HG03135 (cell line): ENCODE measurements around the gene TM6SF1.
"Not testable (repeated sequence)": the region's sequence is repeated elsewhere in the genome, so short reads cannot be mapped to it uniquely, and the experiment has no call there.

Source experiments
- ATAC-seq: cut with Tn5 transposase; IDR thresholded peaks from one replicate; pipeline ENCODE4 v1.9.1; 2021; ENCODE audit warnings: mild to moderate bottlenecking, moderate library complexity; ENCODE audit not compliant: unreplicated experiment

Gene TM6SF1

DNA sequence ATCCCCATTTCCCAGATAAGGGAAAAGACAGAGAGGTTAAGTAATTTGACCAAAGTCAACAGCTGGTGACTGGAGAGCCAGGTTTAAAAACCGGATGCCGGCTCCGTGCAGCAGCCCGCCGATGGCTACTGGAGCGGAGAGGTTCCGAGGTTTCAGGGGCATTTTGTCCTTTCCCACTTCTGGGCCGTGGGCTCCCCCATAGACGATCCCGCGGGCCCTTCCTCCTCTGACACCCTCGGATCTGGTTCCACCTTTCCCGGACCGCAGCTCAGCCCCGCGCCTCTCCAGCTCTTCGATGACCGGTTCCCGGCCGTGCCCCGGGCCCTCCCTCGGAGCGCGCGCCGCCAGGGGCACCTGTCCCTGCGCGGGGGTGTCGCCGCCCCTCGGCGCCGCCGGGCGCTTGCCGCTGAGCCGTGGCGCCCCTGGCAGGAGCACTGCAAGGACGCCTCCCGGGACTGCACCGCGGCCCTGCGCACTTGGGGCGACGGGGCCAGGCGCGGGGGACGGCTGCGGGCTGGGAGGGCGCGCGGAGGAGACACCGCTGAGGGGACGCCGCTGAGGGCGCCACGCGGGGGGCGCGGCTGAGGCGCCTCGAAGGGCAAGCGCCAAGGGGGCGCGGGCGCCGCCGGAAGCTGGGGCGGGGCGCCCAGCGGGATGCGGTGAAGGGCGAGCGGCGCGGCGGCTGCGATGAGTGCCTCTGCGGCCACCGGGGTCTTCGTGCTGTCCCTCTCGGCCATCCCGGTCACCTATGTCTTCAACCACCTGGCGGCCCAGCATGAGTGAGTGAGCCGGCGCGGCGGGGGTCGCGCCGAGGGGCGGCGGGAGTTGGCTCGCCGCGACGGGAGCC lies at the start of gene TM6SF1:
Gene TM6SF1, plus strand, starts transcription at position 652 of the 847 bp plus-strand sequence. Its CDS starts 36 bp downstream, at position 688.
- ATAC-seq, result no peak

DNA sequence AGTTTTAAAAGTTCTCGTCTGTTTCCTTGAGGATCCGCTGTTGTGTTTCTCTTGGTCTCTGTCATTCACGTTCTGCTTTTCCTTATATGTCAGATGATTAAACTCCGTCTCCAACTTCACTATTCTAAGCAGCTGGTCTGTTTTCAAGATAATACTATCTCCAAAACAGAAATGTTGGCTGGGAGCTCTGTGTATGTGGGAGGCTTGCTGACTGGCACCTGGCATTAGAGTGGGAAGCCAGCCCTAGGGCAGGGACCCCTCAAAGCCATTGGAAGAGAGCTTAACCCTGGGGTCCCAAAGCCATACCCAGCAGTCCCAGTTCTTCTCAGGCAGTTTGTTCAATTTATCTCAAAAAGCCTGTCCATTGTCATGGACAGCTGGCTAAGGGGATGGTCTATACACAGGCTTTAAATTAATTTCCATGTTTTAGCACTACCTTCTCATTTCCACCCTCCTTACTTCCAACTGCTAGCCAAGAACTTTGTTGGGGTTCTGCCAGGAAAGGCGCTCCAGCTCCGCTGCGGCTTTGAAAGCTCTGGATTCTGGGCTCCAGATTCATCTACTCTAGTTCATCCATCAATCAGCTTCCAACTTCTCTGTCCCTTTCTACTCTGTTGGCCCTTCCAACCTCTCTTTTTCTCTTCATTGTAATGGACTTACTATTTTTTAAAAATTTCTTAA lies 49.6 kb upstream of the TM6SF1 start:
- ATAC-seq, result no peak

DNA sequence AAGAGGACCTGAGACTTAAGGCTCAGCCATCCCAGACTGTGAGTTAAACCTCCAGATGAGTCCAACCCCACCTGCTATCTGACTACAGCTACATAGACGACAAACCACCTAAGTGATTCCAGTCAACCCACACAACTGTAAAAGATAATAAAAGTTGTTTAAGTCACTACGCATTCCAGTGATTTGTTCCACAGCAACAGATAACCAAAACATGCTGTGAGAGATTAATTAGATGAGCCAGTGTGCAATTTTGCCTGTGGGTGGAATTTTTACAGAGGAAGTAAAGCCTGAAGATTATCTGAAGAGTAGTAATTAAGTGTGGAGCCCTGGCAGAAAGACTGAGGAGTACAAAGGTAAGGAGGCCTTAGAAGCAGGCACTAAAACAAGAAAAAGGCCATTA lies 45.8 kb upstream of the TM6SF1 start:
- ATAC-seq, result no peak

- no peak for ATAC-seq
Measured at GRCh38 chr15:83062768-83063180, 44.7 kb upstream of the TM6SF1 start.

- no peak for ATAC-seq
Measured at GRCh38 chr15:83063551-83063950, 43.9 kb upstream of the TM6SF1 start.

- no peak for ATAC-seq
Measured at GRCh38 chr15:83064859-83065258, 42.6 kb upstream of the TM6SF1 start.

DNA sequence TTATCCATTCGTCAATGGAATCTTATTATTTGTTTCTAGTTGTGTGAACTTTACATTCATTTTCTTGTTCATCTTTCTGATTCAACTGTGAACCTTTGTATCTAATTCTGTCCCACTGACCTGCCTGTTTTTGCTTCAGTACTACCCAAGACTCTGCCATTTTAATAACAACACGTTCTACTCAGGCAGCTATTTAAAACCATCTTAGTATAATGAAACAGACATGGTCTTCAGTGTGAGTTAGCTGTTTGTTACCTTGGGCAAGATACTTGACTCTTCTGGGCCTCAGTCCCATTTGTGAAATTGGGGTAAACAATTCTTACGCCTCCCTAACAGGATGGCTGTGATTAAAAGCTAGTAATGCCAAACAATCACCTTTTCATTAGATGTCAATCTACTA lies 42.0 kb upstream of the TM6SF1 start:
- no peak for ATAC-seq

DNA sequence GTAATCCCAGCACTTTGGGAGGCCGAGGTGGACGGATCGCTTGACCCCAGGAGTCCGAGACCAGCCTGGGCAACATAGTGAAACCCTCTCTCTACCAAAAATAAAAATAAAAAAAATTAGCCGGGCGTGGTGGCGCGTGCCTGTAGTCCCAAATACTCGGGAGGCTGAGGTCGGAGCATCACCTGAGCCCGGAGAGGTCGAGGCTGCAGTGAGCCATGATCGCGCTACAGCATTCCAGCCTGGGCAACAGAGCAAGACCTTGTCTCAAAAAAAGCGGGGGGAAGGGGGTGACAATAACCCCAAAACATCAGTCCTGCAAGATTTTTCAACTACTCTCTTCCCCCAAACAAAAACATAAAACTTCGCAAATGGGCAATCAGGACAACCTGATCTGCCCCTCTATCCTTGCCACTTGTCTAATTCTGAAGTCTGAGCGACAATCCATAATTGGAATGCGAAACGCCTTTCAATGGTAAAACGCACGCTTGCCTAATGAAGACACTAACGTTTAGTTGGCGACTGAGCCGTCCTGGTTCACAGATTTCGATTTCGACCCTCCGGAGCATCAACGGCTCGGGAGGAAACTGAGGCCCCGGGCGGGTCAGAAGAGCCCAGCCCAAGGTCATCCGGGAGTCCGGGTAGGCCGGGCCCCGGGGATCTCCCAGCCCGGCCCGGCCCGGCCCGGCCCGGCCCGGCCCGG lies 41.3 kb upstream of the TM6SF1 start:
- no peak for ATAC-seq

DNA sequence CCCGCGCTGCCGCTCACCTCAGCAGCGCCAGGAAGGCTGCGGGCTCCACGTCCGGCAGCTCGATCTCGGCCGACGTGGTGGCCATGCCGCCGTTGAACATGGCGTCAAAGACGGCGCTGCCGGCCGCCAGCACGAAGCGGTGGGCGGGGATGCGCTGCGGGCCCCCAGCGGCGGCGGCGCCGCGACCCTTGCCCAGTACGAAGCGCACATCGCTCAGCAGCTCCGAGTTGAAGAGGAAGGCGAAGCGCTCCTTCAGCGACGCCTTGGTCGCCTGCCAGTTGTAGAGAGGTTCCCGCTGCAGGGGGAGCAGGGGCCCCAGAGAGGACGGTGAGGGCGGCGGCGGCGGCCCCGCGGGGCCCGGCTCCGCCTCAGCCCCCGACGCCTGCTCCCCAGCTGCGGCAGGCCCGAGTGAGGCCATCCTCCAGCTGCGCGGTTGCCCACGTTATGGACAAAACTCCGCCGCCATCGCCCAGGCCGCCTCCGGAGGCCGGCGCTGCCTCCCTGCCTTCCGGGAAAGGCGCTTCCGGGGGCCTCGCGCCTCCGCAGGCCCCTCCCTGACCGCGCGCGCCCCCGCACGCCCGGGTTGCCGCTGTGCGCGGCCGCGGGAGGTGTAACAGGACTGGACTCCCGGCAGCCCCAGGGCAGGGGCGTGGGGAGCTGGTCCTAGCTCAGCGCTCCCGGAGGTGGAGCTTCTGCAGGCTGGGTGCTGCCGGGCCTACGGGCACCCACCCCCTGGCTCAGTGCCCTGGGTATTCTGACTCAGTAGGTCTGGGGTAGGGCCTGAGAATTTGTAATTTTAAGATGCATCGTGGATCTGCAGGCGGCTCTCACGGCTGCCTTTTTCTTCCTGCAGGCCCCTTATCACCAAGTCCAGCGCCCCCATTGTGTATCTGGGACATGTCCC lies 40.5 kb upstream of the TM6SF1 start, which contains the start of gene BTBD1:
Gene BTBD1, minus strand, starts transcription at position 519 of the 904 bp plus-strand sequence. Its CDS starts 101 bp downstream, at position 418.
- ATAC-seq, result peak; percentile 79

DNA sequence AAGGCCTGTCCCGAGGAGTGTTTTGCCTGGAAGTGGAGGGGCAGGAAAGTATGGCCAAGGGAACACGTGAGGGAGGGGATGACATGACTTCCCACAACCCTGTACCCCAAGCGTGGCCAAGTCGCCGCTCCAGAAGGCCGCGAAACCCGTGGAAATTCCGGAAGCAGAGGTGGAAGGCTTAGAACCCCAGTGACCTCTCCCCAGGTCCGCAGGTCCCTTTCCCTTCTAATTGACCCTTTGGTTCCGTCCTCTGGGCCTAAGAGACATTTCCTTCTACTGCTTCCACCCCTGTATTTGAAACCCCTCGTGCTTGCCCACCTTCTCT lies 39.8 kb upstream of the TM6SF1 start:
- no peak for ATAC-seq

DNA sequence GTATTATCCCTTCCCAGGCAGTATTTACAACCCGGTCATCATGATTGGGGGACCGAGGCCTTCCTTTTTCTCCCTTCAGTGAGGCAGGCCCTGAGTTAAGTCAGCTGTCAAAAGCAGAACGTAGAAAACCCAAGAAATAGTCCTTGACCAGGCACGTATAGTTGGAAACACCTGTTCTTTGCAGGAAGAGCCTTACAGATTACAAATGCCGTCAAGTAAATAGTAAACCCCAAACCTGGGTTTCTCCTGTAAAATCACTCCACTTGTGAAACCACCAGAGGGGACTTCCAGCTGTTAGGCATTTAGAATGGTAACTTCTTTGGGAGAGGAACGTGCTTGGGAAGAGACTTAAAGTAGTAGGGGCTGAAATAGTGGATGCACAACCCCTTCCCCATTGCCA lies 39.4 kb upstream of the TM6SF1 start:
- ATAC-seq, result no peak

- ATAC-seq, result not testable (repeated sequence)
Measured at GRCh38 chr15:83069211-83069642, 38.2 kb upstream of the TM6SF1 start.

- no peak for ATAC-seq
Measured at GRCh38 chr15:83077491-83078230, 29.8 kb upstream of the TM6SF1 start.

- no peak for ATAC-seq
Measured at GRCh38 chr15:83078712-83079111, 28.7 kb upstream of the TM6SF1 start.

GRCh38 chr15:83081256-83082014 lies 26.0 kb upstream of the TM6SF1 start:
- no peak for ATAC-seq

GRCh38 chr15:83082730-83083386 lies 24.6 kb upstream of the TM6SF1 start:
- ATAC-seq, result no peak

- ATAC-seq, result not testable (repeated sequence)
Measured at GRCh38 chr15:83085461-83085860, 22.0 kb upstream of the TM6SF1 start.

DNA sequence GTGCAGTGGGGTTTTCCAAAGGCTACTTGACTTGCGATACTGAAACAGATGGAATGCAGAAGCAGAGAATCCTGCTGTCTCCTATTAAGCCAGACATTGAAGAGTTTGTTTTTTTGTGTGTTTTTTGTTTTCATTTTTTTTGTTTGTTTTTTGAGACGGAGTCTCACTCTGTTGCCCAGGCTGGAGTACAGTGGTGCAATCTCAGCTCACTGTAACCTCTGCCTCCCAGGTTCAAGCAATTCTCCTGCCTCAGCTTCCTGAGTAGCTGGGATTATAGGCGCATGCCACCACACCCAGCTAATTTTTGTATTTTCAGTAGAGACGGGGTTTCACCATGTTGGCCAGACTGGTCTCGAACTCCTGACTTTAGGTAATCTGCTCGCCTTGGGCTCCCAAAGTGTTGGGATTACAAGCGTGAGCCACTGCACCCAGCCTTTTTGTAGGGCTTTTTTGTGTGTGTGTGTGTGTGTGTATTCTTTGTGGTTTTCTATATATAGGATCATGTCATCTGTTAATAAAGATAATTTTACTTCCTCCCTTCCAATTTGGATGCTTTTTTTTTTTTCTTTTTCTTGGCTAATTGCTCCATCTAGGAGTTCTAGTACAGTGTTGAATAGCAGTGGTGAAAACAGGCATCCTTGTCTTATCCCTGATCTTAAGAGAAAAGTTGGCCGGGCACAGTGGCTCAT lies 21.4 kb upstream of the TM6SF1 start:
- ATAC-seq, result not testable (repeated sequence)
